LoVo (cell line): ENCODE data around the gene TTC17.

Experiments
- DNase-seq: peaks from one replicate; pipeline ENCODE4 v3.0.0-alpha.2; 2016; ENCODE audit warnings: low spot score

Gene TTC17

DNA sequence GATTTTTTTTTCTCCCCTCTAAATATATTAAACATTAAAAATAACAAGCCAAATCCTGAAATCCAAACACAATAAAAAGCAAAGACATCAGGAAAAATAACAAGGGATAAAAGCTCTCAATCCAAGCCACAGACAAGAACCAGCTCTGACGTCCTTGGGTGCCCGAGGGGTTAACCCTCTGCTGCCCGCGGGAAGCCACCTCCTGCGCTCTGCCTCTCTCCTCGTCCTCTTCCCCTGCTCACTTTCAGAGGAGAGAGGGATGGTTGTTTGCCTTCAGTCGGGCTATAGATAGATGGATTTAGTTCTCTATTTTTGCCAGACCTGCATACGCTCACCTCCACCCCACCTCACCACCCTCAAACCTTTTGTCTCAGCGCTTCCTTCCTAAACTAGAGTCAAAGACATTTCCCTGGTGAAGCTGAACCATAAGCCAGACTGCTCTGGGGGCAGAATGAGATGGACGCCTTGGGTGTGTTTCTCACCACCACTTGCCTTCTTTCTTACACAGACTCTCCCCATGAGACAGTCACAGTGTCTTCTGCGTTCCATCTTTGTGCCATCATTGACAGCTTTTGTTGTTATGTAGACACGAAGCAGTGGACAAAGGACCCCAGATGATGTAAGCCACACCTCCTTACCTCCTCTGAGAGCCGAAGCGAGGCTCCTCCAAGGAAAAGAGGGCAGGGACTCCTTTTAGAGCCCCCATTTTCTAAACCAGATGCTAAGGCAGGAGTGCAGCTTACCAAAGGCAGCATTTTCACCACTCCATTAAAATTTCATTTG lies 179.3 kb downstream of the TTC17 start:
- DNase-seq: no peak

DNA sequence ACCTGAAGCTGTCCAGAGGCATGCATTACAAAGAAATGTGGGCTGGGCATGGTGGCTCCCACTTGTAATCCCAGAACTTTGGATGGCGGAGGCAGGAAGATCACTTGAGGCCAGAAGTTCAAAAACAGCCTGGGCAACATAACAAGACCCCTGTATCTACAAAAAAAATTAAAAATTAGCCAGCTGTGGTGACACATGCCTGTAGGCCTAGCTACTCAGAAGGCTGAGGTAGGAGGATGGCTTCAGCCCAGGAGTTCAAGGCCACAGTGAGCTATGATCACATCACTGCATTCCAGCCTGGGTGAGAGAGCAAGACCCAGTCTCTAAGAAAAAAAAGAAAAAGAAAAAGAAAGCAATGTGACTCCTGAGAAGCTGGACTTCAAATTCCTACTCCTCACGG lies 183.3 kb downstream of the TTC17 start:
- no peak for DNase-seq

- no peak for DNase-seq
Observed at GRCh38 chr11:43542750-43543712, 184.3 kb downstream of the TTC17 start.
